ENCODE data around the gene CHST5.
"Not testable (repeated sequence)": the region's sequence is repeated elsewhere in the genome, so short reads cannot be mapped to it uniquely, and the experiment has no call there.

CHST5 gene

GRCh38 chr16:75503801-75504200 is 32.1 kb downstream of the CHST5 start:
- Histone ChIP-seq H3K4me3 (ENCODE audit: low read depth, low read length) (no peak overlapping the region), H3K79me2 (ENCODE audit: control insufficient read depth, insufficient read depth, low read length, unreplicated experiment) (no peaks in the 10 kb centered on the region), H3K36me3 (ENCODE audit: insufficient read depth, low read length) (no peaks in the 10 kb centered on the region), H2AFZ (ENCODE audit: low read length, unreplicated experiment) (no peak overlapping the region), H3K27ac (ENCODE audit: low read depth, low read length) (no peak overlapping the region), H3K4me1 (ENCODE audit: control insufficient read depth, insufficient read depth, low read length, unreplicated experiment) (peaks cover 27% of the 10 kb centered on the region), H3K27me3 (ENCODE audit: insufficient read depth, low read length) (no peaks in the 10 kb centered on the region)

- H3K36me3 ChIP-seq (ENCODE audit: insufficient read depth, low read length) = no peaks in the 10 kb centered on the region
- H3K27ac ChIP-seq (ENCODE audit: low read depth, low read length) = no peak overlapping the region
- no peaks in the 10 kb centered on the region for H3K27me3 ChIP-seq (ENCODE audit: insufficient read depth, low read length)
- H2AFZ ChIP-seq (ENCODE audit: low read length, unreplicated experiment) = no peak overlapping the region
- no peak overlapping the region for H3K4me3 ChIP-seq (ENCODE audit: low read depth, low read length)
- H3K79me2 ChIP-seq (ENCODE audit: control insufficient read depth, insufficient read depth, low read length, unreplicated experiment) = no peaks in the 10 kb centered on the region
- H3K4me1 ChIP-seq (ENCODE audit: control insufficient read depth, insufficient read depth, low read length, unreplicated experiment) = peaks cover 27% of the 10 kb centered on the region
Observed at GRCh38 chr16:75502916-75503605, 32.8 kb downstream of the CHST5 start.

- H3K27me3 ChIP-seq (ENCODE audit: insufficient read depth, low read length); H3K36me3 ChIP-seq (ENCODE audit: insufficient read depth, low read length); H3K79me2 ChIP-seq (ENCODE audit: control insufficient read depth, insufficient read depth, low read length, unreplicated experiment): not testable (repeated sequence)
- Histone ChIP-seq H3K4me3 (ENCODE audit: low read depth, low read length) (0 out of 2 replicates have a peak overlapping the region, but pooled peaks have one; percentile 2), H3K4me1 (ENCODE audit: control insufficient read depth, insufficient read depth, low read length, unreplicated experiment) (peaks cover 25% of the 10 kb centered on the region), H2AFZ (ENCODE audit: low read length, unreplicated experiment) (peak overlapping the region; percentile 17), H3K27ac (ENCODE audit: low read depth, low read length) (peak overlapping the region; percentile 55)
Observed at GRCh38 chr16:75501820-75502219, 34.1 kb downstream of the CHST5 start.

GRCh38 chr16:75501359-75501758 is 34.5 kb downstream of the CHST5 start:
- peaks cover 20% of the 10 kb centered on the region for H3K4me1 ChIP-seq (ENCODE audit: control insufficient read depth, insufficient read depth, low read length, unreplicated experiment)
- peak overlapping the region; percentile 17 for H2AFZ ChIP-seq (ENCODE audit: low read length, unreplicated experiment)

GRCh38 chr16:75498605-75499322 is 37.1 kb downstream of the CHST5 start:
- not testable (repeated sequence) for H3K79me2 ChIP-seq (ENCODE audit: control insufficient read depth, insufficient read depth, low read length, unreplicated experiment); H2AFZ ChIP-seq (ENCODE audit: low read length, unreplicated experiment); H3K4me3 ChIP-seq (ENCODE audit: low read depth, low read length); H3K27me3 ChIP-seq (ENCODE audit: insufficient read depth, low read length); H3K36me3 ChIP-seq (ENCODE audit: insufficient read depth, low read length); H3K27ac ChIP-seq (ENCODE audit: low read depth, low read length)
- H3K4me1 ChIP-seq (ENCODE audit: control insufficient read depth, insufficient read depth, low read length, unreplicated experiment) = peaks cover 17% of the 10 kb centered on the region

More at GRCh38 chr16:75501359-75501758, 34.5 kb downstream of the CHST5 start:
- H3K36me3 ChIP-seq (ENCODE audit: insufficient read depth, low read length) = no peaks in the 10 kb centered on the region
- peak overlapping the region; percentile 55 for H3K27ac ChIP-seq (ENCODE audit: low read depth, low read length)
- H3K4me3 ChIP-seq (ENCODE audit: low read depth, low read length) = 0 out of 2 replicates have a peak overlapping the region, but pooled peaks have one; percentile 2
- no peaks in the 10 kb centered on the region for H3K79me2 ChIP-seq (ENCODE audit: control insufficient read depth, insufficient read depth, low read length, unreplicated experiment)
- H3K27me3 ChIP-seq (ENCODE audit: insufficient read depth, low read length) = no peaks in the 10 kb centered on the region

GRCh38 chr16:75497558-75497957 is 38.4 kb downstream of the CHST5 start:
- Histone ChIP-seq H3K79me2 (ENCODE audit: control insufficient read depth, insufficient read depth, low read length, unreplicated experiment) (no peaks in the 10 kb centered on the region), H3K36me3 (ENCODE audit: insufficient read depth, low read length) (no peaks in the 10 kb centered on the region), H2AFZ (ENCODE audit: low read length, unreplicated experiment) (no peak overlapping the region), H3K4me3 (ENCODE audit: low read depth, low read length) (no peak overlapping the region), H3K27me3 (ENCODE audit: insufficient read depth, low read length) (0 out of 2 replicates have a peak, but pooled peaks cover 5% of the 10 kb centered on the region), H3K27ac (ENCODE audit: low read depth, low read length) (no peak overlapping the region), H3K4me1 (ENCODE audit: control insufficient read depth, insufficient read depth, low read length, unreplicated experiment) (peaks cover 11% of the 10 kb centered on the region)

- Histone ChIP-seq H2AFZ (ENCODE audit: low read length, unreplicated experiment) (peak within 1 kb of the TSS; percentile 77), H3K27me3 (ENCODE audit: insufficient read depth, low read length) (0 out of 2 replicates have a peak, but pooled peaks cover 5% of the 10 kb centered on the region), H3K27ac (ENCODE audit: low read depth, low read length) (no peak within 1 kb of the TSS), H3K36me3 (ENCODE audit: insufficient read depth, low read length) (no peaks in the 10 kb centered on the region), H3K79me2 (ENCODE audit: control insufficient read depth, insufficient read depth, low read length, unreplicated experiment) (no peaks in the 10 kb centered on the region), H3K4me3 (ENCODE audit: low read depth, low read length) (peak within 1 kb of the TSS; percentile 80), H3K4me1 (ENCODE audit: control insufficient read depth, insufficient read depth, low read length, unreplicated experiment) (peaks cover 4% of the 10 kb centered on the region)
Observed at GRCh38 chr16:75495076-75495674, 40.7 kb downstream of the CHST5 start, which contains the start of gene CHST6. TSS of gene CHST6 (minus strand) at chr16:75495441. CDS start at chr16:75479828, 15,613 bp downstream.

GRCh38 chr16:75494661-75495075 is 41.2 kb downstream of the CHST5 start:
- Histone ChIP-seq H3K27ac (ENCODE audit: low read depth, low read length) (no peak overlapping the region), H2AFZ (ENCODE audit: low read length, unreplicated experiment) (peak overlapping the region; percentile 77), H3K4me3 (ENCODE audit: low read depth, low read length) (peak overlapping the region; percentile 80), H3K79me2 (ENCODE audit: control insufficient read depth, insufficient read depth, low read length, unreplicated experiment) (no peaks in the 10 kb centered on the region), H3K4me1 (ENCODE audit: control insufficient read depth, insufficient read depth, low read length, unreplicated experiment) (peaks cover 4% of the 10 kb centered on the region), H3K36me3 (ENCODE audit: insufficient read depth, low read length) (no peaks in the 10 kb centered on the region), H3K27me3 (ENCODE audit: insufficient read depth, low read length) (0 out of 2 replicates have a peak, but pooled peaks cover 5% of the 10 kb centered on the region)

- Histone ChIP-seq H3K4me1 (ENCODE audit: control insufficient read depth, insufficient read depth, low read length, unreplicated experiment) (peaks cover 4% of the 10 kb centered on the region), H3K27me3 (ENCODE audit: insufficient read depth, low read length) (0 out of 2 replicates have a peak, but pooled peaks cover 5% of the 10 kb centered on the region), H3K27ac (ENCODE audit: low read depth, low read length) (no peak overlapping the region), H2AFZ (ENCODE audit: low read length, unreplicated experiment) (peak overlapping the region; percentile 77), H3K79me2 (ENCODE audit: control insufficient read depth, insufficient read depth, low read length, unreplicated experiment) (no peaks in the 10 kb centered on the region), H3K4me3 (ENCODE audit: low read depth, low read length) (peak overlapping the region; percentile 80), H3K36me3 (ENCODE audit: insufficient read depth, low read length) (no peaks in the 10 kb centered on the region)
Observed at GRCh38 chr16:75494184-75494583, 41.7 kb downstream of the CHST5 start.

- Histone ChIP-seq H3K4me3 (ENCODE audit: low read depth, low read length) (no peak overlapping the region), H3K27ac (ENCODE audit: low read depth, low read length) (no peak overlapping the region), H3K36me3 (ENCODE audit: insufficient read depth, low read length) (no peaks in the 10 kb centered on the region), H3K27me3 (ENCODE audit: insufficient read depth, low read length) (0 out of 2 replicates have a peak, but pooled peaks cover 5% of the 10 kb centered on the region), H3K79me2 (ENCODE audit: control insufficient read depth, insufficient read depth, low read length, unreplicated experiment) (no peaks in the 10 kb centered on the region), H3K4me1 (ENCODE audit: control insufficient read depth, insufficient read depth, low read length, unreplicated experiment) (peaks cover 4% of the 10 kb centered on the region), H2AFZ (ENCODE audit: low read length, unreplicated experiment) (no peak overlapping the region)
Observed at GRCh38 chr16:75491876-75492275, 44.0 kb downstream of the CHST5 start.
